H1 (cell line): ENCODE measurements around the gene SLC38A7.

Experiments
- CTCF ChIP-seq, 3 experiments: IDR thresholded peaks; 1 replicate in 2 of 3; 2 replicates in 1 of 3; pipeline versions ENCODE4 v1.5.1 to v1.6.1; 2011; ENCODE audit warnings: low read length in 3 of 3, mild to moderate bottlenecking in 3 of 3, inconsistent platforms in 2 of 3, low read depth in 1 of 3, moderate library complexity in 1 of 3; ENCODE audit not compliant: insufficient read depth in 1 of 3; ENCODE audit errors: control extremely low read depth in 1 of 3
- EZH2 ChIP-seq: fragments of 200-600 bp; sonication (generic); IDR thresholded peaks from 2 replicates; pipeline ENCODE4 v1.7.1; 2012; ENCODE audit warnings: low read depth, mild to moderate bottlenecking, moderate library complexity, low read length, inconsistent platforms; ENCODE audit not compliant: severe bottlenecking
- RXRA ChIP-seq: IDR thresholded peaks from 2 replicates; pipeline ENCODE4 v1.6.1; 2011; ENCODE audit warnings: low read depth, mild to moderate bottlenecking, low read length, moderate library complexity; ENCODE audit not compliant: insufficient read depth
- SIN3A ChIP-seq, 2 experiments: IDR thresholded peaks in 1 of 2; conservative IDR thresholded peaks in 1 of 2; 2 replicates each; pipeline ENCODE4 v1.6.1; 2011 to 2012; ENCODE audit warnings: low read length in 2 of 2, improper control_type of control experiment in 1 of 2, low read depth in 1 of 2, mild to moderate bottlenecking in 1 of 2

GRCh38 chr16:58624209-58624608 lies 60.4 kb downstream of the SLC38A7 start:
- TF ChIP-seq EZH2 = no peak
- no peak for TF ChIP-seq RXRA
- no peak for TF ChIP-seq SIN3A (conservative IDR thresholded peaks at IDR 0.05 in 1 of 2, IDR thresholded peaks at IDR 0.05 in 1 of 2; ENCODE audit: low read depth in 1 of 2, low read length in 2 of 2)
- no peak for TF ChIP-seq CTCF (IDR thresholded peaks at IDR 0.05; ENCODE audit: control extremely low read depth in 1 of 3, insufficient read depth in 1 of 3, low read depth in 1 of 3, low read length in 3 of 3)
